SK-N-SH treated with all-trans-retinoic acid at 6 μM for 48 hours (cell line): ENCODE results near the gene VSIG4.

Experiments used
- ATAC-seq: fragments of 200-7000 bp; cut with Tn5 transposase; 3 replicates; pipeline ENCODE4 v1.9.1; 2020; ENCODE audit warnings: mild to moderate bottlenecking, moderate library complexity
- ARNTL ChIP-seq: fragments of 450-650 bp; formaldehyde crosslinking; IDR thresholded peaks from 2 replicates; pipeline ENCODE4 v1.5.0; 2020; ENCODE audit warnings: low read depth, mild to moderate bottlenecking, moderate library complexity, borderline replicate concordance
- BACH2 ChIP-seq: fragments of 250-450 bp; sonication (Bioruptor Pico); IDR thresholded peaks from 2 replicates; pipeline ENCODE4 v1.9.0; 2021; ENCODE audit warnings: mild to moderate bottlenecking, borderline replicate concordance
- CSDC2 ChIP-seq: fragments of 250-450 bp; sonication (Bioruptor Pico); IDR thresholded peaks from 2 replicates; pipeline ENCODE4 v1.5.0; 2020; ENCODE audit warnings: mild to moderate bottlenecking, moderate library complexity
- ESRRG ChIP-seq: fragments of 250-450 bp; sonication (Bioruptor Pico); IDR thresholded peaks from 2 replicates; pipeline ENCODE4 v1.6.1; 2021; ENCODE audit warnings: mild to moderate bottlenecking
- GLIS3 ChIP-seq: fragments of 250-450 bp; sonication (Bioruptor Pico); IDR thresholded peaks from 2 replicates; pipeline ENCODE4 v1.5.0; 2020; ENCODE audit warnings: mild to moderate bottlenecking, moderate library complexity
- OSR1 ChIP-seq: fragments of 250-450 bp; sonication (Bioruptor Pico); IDR thresholded peaks from 2 replicates; pipeline ENCODE4 v1.8.0; 2022; ENCODE audit warnings: moderate library complexity, mild to moderate bottlenecking, inconsistent platforms
- PPARA ChIP-seq: fragments of 250-450 bp; sonication (Bioruptor Pico); IDR thresholded peaks from 2 replicates; pipeline ENCODE4 v1.5.0; 2020; ENCODE audit warnings: mild to moderate bottlenecking, borderline replicate concordance
- RARB ChIP-seq: fragments of 250-450 bp; sonication (Bioruptor Pico); IDR thresholded peaks from 2 replicates; pipeline ENCODE4 v1.8.0; 2021; ENCODE audit warnings: mild to moderate bottlenecking, moderate library complexity
- SNAI2 ChIP-seq: fragments of 250-450 bp; sonication (Bioruptor Pico); IDR thresholded peaks from 2 replicates; pipeline ENCODE4 v1.5.0; 2020; ENCODE audit warnings: mild to moderate bottlenecking, moderate library complexity
- TCF4 ChIP-seq: fragments of 250-450 bp; sonication (Bioruptor Pico); IDR thresholded peaks from 2 replicates; pipeline ENCODE4 v1.8.0; 2021; ENCODE audit warnings: mild to moderate bottlenecking, moderate library complexity, borderline replicate concordance
- TOX ChIP-seq: fragments of 250-450 bp; sonication (Bioruptor Pico); IDR thresholded peaks from 2 replicates; pipeline ENCODE4 v1.8.0; 2021; ENCODE audit warnings: mild to moderate bottlenecking, moderate library complexity, borderline replicate concordance
- ZC3H10 ChIP-seq: fragments of 250-450 bp; sonication (Bioruptor Pico); IDR thresholded peaks from 2 replicates; pipeline ENCODE4 v1.5.1; 2021; ENCODE audit warnings: mild to moderate bottlenecking, moderate library complexity
- ZFP3 ChIP-seq: fragments of 250-450 bp; sonication (Bioruptor Pico); IDR thresholded peaks from 2 replicates; pipeline ENCODE4 v1.5.0; 2020; ENCODE audit warnings: mild to moderate bottlenecking, moderate library complexity
- ZFP30 ChIP-seq: fragments of 450-650 bp; formaldehyde crosslinking; IDR thresholded peaks from 2 replicates; pipeline ENCODE4 v1.5.0; 2022; ENCODE audit warnings: mild to moderate bottlenecking, moderate library complexity
- ZNF565 ChIP-seq: fragments of 450-650 bp; formaldehyde crosslinking; conservative IDR thresholded peaks from 2 replicates; pipeline ENCODE4 v1.5.0; 2020; ENCODE audit warnings: low read depth, mild to moderate bottlenecking, moderate library complexity
- ZNF70 ChIP-seq: fragments of 450-650 bp; formaldehyde crosslinking; IDR thresholded peaks from 2 replicates; pipeline ENCODE4 v1.5.0; 2020; ENCODE audit warnings: mild to moderate bottlenecking, moderate library complexity
- ZNF8 ChIP-seq: fragments of 450-650 bp; formaldehyde crosslinking; IDR thresholded peaks from 2 replicates; pipeline ENCODE4 v1.5.0; 2020; ENCODE audit warnings: mild to moderate bottlenecking, moderate library complexity
- TF ChIP-seq, protein P1 (sequence below): fragments of 250-450 bp; sonication (Bioruptor Pico); IDR thresholded peaks from 2 replicates; pipeline ENCODE4 v1.5.0; 2020; ENCODE audit warnings: mild to moderate bottlenecking, moderate library complexity
- TF ChIP-seq, protein P2 (sequence below): fragments of 250-450 bp; sonication (Bioruptor Pico); IDR thresholded peaks from 2 replicates; pipeline ENCODE4 v1.5.1; 2021; ENCODE audit warnings: mild to moderate bottlenecking, moderate library complexity
- TF ChIP-seq, protein P3 (sequence below): fragments of 250-450 bp; sonication (Bioruptor Pico); IDR thresholded peaks from 2 replicates; pipeline ENCODE4 v1.8.0; 2020; ENCODE audit warnings: mild to moderate bottlenecking, moderate library complexity, borderline replicate concordance

Gene VSIG4

DNA sequence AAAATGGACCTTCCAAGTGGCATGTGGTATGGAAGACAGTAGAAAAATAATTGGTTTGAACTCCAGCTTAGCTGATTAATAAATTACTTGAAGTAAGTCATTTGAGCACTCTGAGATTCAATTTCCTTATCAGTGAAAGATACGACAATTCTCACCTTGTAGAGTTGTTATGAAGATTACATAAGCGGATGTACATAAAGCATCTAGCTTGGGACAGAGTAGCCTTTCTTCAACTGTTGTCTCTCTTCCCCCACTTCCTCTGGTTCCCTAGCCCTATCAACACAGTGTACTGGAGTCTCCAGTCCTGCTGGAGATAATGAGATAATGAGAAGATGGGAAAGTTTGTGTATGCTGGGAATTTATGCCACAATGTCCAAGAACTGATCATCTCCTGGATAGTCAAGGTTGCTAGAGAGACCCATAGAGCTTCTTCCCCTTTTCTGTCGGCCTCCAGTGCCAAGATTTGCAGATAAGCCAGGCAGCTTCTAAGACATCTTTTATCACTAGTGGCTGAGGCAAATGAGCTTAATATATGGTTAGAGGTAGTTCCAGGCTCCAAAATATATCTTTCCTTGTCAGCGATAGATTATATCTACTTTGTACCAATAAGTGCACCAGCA lies 33.9 kb downstream of the VSIG4 start:
- TF ChIP-seq, protein P1, sequence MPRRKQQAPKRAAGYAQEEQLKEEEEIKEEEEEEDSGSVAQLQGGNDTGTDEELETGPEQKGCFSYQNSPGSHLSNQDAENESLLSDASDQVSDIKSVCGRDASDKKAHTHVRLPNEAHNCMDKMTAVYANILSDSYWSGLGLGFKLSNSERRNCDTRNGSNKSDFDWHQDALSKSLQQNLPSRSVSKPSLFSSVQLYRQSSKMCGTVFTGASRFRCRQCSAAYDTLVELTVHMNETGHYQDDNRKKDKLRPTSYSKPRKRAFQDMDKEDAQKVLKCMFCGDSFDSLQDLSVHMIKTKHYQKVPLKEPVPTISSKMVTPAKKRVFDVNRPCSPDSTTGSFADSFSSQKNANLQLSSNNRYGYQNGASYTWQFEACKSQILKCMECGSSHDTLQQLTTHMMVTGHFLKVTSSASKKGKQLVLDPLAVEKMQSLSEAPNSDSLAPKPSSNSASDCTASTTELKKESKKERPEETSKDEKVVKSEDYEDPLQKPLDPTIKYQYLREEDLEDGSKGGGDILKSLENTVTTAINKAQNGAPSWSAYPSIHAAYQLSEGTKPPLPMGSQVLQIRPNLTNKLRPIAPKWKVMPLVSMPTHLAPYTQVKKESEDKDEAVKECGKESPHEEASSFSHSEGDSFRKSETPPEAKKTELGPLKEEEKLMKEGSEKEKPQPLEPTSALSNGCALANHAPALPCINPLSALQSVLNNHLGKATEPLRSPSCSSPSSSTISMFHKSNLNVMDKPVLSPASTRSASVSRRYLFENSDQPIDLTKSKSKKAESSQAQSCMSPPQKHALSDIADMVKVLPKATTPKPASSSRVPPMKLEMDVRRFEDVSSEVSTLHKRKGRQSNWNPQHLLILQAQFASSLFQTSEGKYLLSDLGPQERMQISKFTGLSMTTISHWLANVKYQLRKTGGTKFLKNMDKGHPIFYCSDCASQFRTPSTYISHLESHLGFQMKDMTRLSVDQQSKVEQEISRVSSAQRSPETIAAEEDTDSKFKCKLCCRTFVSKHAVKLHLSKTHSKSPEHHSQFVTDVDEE (CRISPR knock-in tag): no peak
- TF ChIP-seq BACH2 (CRISPR knock-in tag): no peak
- no peak for TF ChIP-seq ESRRG (CRISPR knock-in tag)
- no peak for TF ChIP-seq PPARA (CRISPR knock-in tag)
- TF ChIP-seq GLIS3: no peak
- ATAC-seq: no peak

DNA sequence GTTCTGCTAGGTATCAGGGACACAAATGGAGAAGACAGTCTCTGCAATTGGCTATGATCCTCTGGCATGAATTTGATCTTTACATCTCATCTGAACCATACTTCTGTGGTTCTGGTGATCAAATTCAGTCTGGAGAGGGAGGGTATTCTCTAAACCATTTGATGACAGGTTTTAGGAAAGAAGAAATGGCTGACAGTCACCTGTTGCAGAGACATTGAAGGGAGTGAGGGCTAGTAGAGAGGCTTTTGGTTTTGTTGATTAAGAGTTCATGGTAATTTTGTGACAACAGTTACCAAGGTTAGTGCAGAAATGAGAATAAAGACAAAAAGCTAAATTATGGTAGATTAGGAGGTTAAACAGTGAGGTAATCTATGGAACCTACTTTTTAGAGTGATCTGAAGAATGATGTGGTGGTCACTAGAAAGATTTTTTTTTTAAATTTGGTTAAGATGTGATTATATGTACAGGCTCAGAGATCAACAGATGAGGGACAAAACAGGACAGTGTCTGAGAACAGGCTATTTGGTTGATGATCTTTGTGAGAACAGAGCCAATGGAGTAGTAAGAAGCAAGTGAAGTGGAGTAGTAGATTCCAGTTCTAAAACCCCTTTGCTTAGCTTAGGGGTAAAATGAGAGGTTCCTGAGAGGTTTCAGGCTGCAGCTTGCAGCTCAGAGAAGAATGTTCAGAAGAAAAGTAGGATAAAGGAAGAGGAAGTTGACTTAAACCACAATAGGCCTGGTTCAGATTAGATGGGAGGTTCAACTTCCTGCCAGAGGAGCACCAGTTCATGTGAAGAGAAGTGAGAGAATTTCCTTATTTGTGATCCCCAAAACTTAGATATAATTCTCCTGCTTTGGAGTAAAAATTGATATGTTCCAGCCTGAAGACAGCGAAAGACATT lies 34.7 kb downstream of the VSIG4 start:
- no peak for ATAC-seq
- TF ChIP-seq ZC3H10 (CRISPR knock-in tag): no peak
- TF ChIP-seq ZFP3 (CRISPR knock-in tag): no peak
- no peak for TF ChIP-seq GLIS3
- TF ChIP-seq, protein P2, sequence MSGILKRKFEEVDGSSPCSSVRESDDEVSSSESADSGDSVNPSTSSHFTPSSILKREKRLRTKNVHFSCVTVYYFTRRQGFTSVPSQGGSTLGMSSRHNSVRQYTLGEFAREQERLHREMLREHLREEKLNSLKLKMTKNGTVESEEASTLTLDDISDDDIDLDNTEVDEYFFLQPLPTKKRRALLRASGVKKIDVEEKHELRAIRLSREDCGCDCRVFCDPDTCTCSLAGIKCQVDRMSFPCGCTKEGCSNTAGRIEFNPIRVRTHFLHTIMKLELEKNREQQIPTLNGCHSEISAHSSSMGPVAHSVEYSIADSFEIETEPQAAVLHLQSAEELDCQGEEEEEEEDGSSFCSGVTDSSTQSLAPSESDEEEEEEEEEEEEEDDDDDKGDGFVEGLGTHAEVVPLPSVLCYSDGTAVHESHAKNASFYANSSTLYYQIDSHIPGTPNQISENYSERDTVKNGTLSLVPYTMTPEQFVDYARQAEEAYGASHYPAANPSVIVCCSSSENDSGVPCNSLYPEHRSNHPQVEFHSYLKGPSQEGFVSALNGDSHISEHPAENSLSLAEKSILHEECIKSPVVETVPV: no peak
- TF ChIP-seq TCF4 (CRISPR knock-in tag): no peak
- no peak for TF ChIP-seq CSDC2
- no peak for TF ChIP-seq PPARA (CRISPR knock-in tag)
- no peak for TF ChIP-seq SNAI2 (CRISPR knock-in tag)
- TF ChIP-seq TOX: no peak
- TF ChIP-seq ZFP30: no peak
- TF ChIP-seq ARNTL (CRISPR knock-in tag): no peak
- TF ChIP-seq, protein P3, sequence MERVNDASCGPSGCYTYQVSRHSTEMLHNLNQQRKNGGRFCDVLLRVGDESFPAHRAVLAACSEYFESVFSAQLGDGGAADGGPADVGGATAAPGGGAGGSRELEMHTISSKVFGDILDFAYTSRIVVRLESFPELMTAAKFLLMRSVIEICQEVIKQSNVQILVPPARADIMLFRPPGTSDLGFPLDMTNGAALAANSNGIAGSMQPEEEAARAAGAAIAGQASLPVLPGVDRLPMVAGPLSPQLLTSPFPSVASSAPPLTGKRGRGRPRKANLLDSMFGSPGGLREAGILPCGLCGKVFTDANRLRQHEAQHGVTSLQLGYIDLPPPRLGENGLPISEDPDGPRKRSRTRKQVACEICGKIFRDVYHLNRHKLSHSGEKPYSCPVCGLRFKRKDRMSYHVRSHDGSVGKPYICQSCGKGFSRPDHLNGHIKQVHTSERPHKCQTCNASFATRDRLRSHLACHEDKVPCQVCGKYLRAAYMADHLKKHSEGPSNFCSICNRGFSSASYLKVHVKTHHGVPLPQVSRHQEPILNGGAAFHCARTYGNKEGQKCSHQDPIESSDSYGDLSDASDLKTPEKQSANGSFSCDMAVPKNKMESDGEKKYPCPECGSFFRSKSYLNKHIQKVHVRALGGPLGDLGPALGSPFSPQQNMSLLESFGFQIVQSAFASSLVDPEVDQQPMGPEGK: no peak
- TF ChIP-seq ZNF565: no peak
- TF ChIP-seq RARB (CRISPR knock-in tag): no peak
- no peak for TF ChIP-seq ESRRG (CRISPR knock-in tag)
- no peak for TF ChIP-seq ZNF70
- TF ChIP-seq BACH2 (CRISPR knock-in tag): no peak
- no peak for TF ChIP-seq OSR1 (CRISPR knock-in tag)

DNA sequence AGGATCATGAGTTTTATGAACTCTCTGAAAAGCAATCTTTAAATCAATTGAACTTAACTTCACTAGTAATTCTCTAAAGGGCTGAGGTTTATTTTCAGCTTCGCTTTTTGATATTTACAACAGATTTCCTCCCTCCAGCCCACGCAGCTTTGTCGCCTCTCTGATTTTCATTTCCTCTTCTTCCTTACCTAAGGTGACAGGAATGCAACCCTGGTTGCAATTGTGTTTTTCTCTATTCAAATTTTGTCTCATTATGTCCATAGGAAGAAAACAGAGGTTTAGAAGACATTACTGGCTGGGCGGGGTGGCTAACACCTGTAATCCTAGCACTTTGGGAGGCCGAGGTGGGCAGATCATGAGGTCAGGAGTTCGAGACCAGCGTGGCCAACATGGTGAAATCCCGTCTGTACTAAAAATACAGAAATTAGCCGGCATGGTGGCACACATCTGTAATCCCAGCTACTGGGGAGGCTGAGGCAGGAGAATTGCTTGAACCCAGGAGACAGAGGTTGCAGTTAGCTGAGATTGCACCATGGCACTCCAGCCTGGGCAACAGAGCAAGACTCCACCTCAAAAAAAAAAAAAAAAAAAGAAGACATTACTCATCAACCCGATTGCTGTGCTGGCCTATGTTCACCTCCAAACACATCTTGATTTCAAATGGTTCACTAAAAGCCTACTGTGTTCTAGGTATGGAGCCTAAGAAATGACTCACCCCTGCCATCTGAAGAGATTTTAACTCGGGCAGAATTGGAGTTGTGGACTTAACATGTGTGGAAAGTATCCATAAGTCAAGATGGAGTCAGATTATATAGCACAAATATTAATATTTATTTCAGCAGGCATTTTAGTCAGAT lies 36.8 kb downstream of the VSIG4 start:
- TF ChIP-seq PPARA (CRISPR knock-in tag) (no peak), ARNTL (CRISPR knock-in tag) (no peak), TCF4 (CRISPR knock-in tag) (no peak), ZNF8 (CRISPR knock-in tag) (no peak), OSR1 (CRISPR knock-in tag) (no peak), ZNF70 (no peak), ZC3H10 (CRISPR knock-in tag) (no peak), GLIS3 (no peak), ZFP3 (CRISPR knock-in tag) (no peak), CSDC2 (no peak), ZNF565 (no peak), BACH2 (CRISPR knock-in tag) (no peak)
- TF ChIP-seq, protein P2: no peak
- TF ChIP-seq, protein P3: no peak
- no peak for ATAC-seq
